ENCODE measurements around the gene MAEA. TPM values are rescaled to one million over a fixed set of nuclear protein-coding genes. Genes with fewer than 3 reads are reported as not detected.

The MAEA gene
- total RNA-seq, result 10 to 100 TPM; 47.2 to 62.1 (median 53.9) TPM

- peak within 1 kb of the TSS; percentile 63 to 82 for H3K4me3 ChIP-seq
- H3K27me3 ChIP-seq, result no peaks in the 10 kb centered on the region
- no peaks in the 10 kb centered on the region for H3K9me3 ChIP-seq
- no peaks in the 10 kb centered on the region for H3K36me3 ChIP-seq
- peaks cover 0 to 52% (median 29%) of the 10 kb centered on the region in 3 donors for H3K4me1 ChIP-seq
- TF ChIP-seq POLR2A (IDR thresholded peaks at IDR 0.05) (peak; percentile 58 to 60), POLR2AphosphoS5 (IDR thresholded peaks at IDR 0.05) (peak; percentile 51), EP300 (IDR thresholded peaks at IDR 0.05) (no peak), CTCF (IDR thresholded peaks at IDR 0.05) (peak in 1 of 4 experiments; percentile 3)
- peak; percentile 100 for ATAC-seq
- peak within 1 kb of the TSS; percentile 39 to 96 (median 84) for H3K27ac ChIP-seq
- WGBS, 2 donors (ENCODE audit: low coverage in 1 of 2), result 0 to 3% methylated on average over 8 to 25 of the region's 95 CpGs
Observed at GRCh38 chr4:1289207-1290164, at the start of gene MAEA. Gene MAEA (plus strand): TSS chr4:1289891. CDS start chr4:1289914, 23 bp downstream.

GRCh38 chr4:1239950-1240307, 49.8 kb upstream of the MAEA start:
- H3K4me1 ChIP-seq, result peaks cover 0 to 62% (median 21%) of the 10 kb centered on the region in 3 donors

GRCh38 chr4:1240721-1241465, 48.8 kb upstream of the MAEA start:
- no peak overlapping the region for H3K4me3 ChIP-seq
- H3K27ac ChIP-seq, result no peak overlapping the region
- H3K27me3 ChIP-seq, result no peaks in the 10 kb centered on the region
- no peak for ATAC-seq
- H3K4me1 ChIP-seq, result peaks cover 0 to 68% (median 28%) of the 10 kb centered on the region in 3 donors
- no peak for TF ChIP-seq EP300 (IDR thresholded peaks at IDR 0.05)
- TF ChIP-seq POLR2AphosphoS5 (IDR thresholded peaks at IDR 0.05), result no peak
- TF ChIP-seq POLR2A (IDR thresholded peaks at IDR 0.05), result no peak
- no peak for TF ChIP-seq CTCF (IDR thresholded peaks at IDR 0.05)
- WGBS, 2 donors (ENCODE audit: low coverage in 1 of 2), result 78% methylated on average over 13 of the region's 37 CpGs; no CpG with 5 or more reads in 1 of the 2 donors
- peaks cover 0 to 57% of the 10 kb centered on the region in 2 donors for H3K36me3 ChIP-seq
- no peaks in the 10 kb centered on the region for H3K9me3 ChIP-seq

More at GRCh38 chr4:1239950-1240307, 49.8 kb upstream of the MAEA start:
- ATAC-seq, result no peak
- no CpG with 5 or more reads among the region's 22 CpGs for WGBS, 2 donors (ENCODE audit: low coverage in 1 of 2)
- Histone ChIP-seq H3K4me3 (no peak overlapping the region), H3K36me3 (peaks cover 0 to 67% of the 10 kb centered on the region in 2 donors), H3K27ac (no peak overlapping the region), H3K9me3 (no peaks in the 10 kb centered on the region), H3K27me3 (no peaks in the 10 kb centered on the region)
- no peak for TF ChIP-seq POLR2A (IDR thresholded peaks at IDR 0.05)
- no peak for TF ChIP-seq EP300 (IDR thresholded peaks at IDR 0.05)
- no peak for TF ChIP-seq POLR2AphosphoS5 (IDR thresholded peaks at IDR 0.05)

GRCh38 chr4:1241466-1241935, 48.2 kb upstream of the MAEA start:
- TF ChIP-seq CTCF (IDR thresholded peaks at IDR 0.05) (no peak), EP300 (IDR thresholded peaks at IDR 0.05) (no peak), POLR2AphosphoS5 (IDR thresholded peaks at IDR 0.05) (no peak), POLR2A (IDR thresholded peaks at IDR 0.05) (no peak)
- H3K9me3 ChIP-seq, result no peaks in the 10 kb centered on the region
- H3K27ac ChIP-seq, result no peak overlapping the region
- no peak overlapping the region for H3K4me3 ChIP-seq
- H3K27me3 ChIP-seq, result no peaks in the 10 kb centered on the region
- H3K4me1 ChIP-seq, result peaks cover 3 to 75% (median 35%) of the 10 kb centered on the region in 3 donors
- WGBS, 2 donors (ENCODE audit: low coverage in 1 of 2), result 87% methylated on average over 5 of the region's 21 CpGs; no CpG with 5 or more reads in 1 of the 2 donors
- peaks cover 0 to 51% of the 10 kb centered on the region in 2 donors for H3K36me3 ChIP-seq
- ATAC-seq, result no peak

GRCh38 chr4:1241936-1242505, 47.7 kb upstream of the MAEA start:
- no peak for TF ChIP-seq POLR2A (IDR thresholded peaks at IDR 0.05)
- TF ChIP-seq POLR2AphosphoS5 (IDR thresholded peaks at IDR 0.05), result no peak
- no peak for TF ChIP-seq CTCF (IDR thresholded peaks at IDR 0.05)
- no peak for TF ChIP-seq EP300 (IDR thresholded peaks at IDR 0.05)
- no peak overlapping the region for H3K27ac ChIP-seq
- no peak for ATAC-seq

More at GRCh38 chr4:1241936-1242505, 47.7 kb upstream of the MAEA start:
- no CpG with 5 or more reads among the region's 24 CpGs for WGBS, 2 donors (ENCODE audit: low coverage in 1 of 2)
- no peak overlapping the region for H3K4me3 ChIP-seq
- H3K4me1 ChIP-seq, result peaks cover 8 to 80% (median 40%) of the 10 kb centered on the region in 3 donors
- H3K27me3 ChIP-seq, result no peaks in the 10 kb centered on the region
- no peaks in the 10 kb centered on the region for H3K9me3 ChIP-seq
- H3K36me3 ChIP-seq, result peaks cover 0 to 46% of the 10 kb centered on the region in 2 donors
